ENCODE results near the gene SF3A2.

Gene SF3A2

GRCh38 chr19:2255112-2255845 is 18.7 kb downstream of the SF3A2 start:
- DNase-seq, result no peak

GRCh38 chr19:2255982-2256685 is 19.5 kb downstream of the SF3A2 start, which contains the start of gene JSRP1:
JSRP1 (minus strand) TSS chr19:2256417; CDS start chr19:2255314, 1,103 bp downstream.
- no peak for DNase-seq

GRCh38 chr19:2259336-2259735 is 22.7 kb downstream of the SF3A2 start:
- no peak for DNase-seq

GRCh38 chr19:2260341-2260805 is 23.7 kb downstream of the SF3A2 start:
- DNase-seq, result no peak

GRCh38 chr19:2261438-2262172 is 25.0 kb downstream of the SF3A2 start:
- peak; percentile 40 for DNase-seq

GRCh38 chr19:2266183-2266993 is 29.8 kb downstream of the SF3A2 start:
- no peak for DNase-seq

- DNase-seq, result no peak
Measured at GRCh38 chr19:2268480-2268830, 31.8 kb downstream of the SF3A2 start.

- no peak for DNase-seq
Measured at GRCh38 chr19:2268861-2269243, 32.2 kb downstream of the SF3A2 start.

GRCh38 chr19:2269244-2270156 is 32.9 kb downstream of the SF3A2 start:
- peak; percentile 97 for DNase-seq

GRCh38 chr19:2270157-2270422 is 33.5 kb downstream of the SF3A2 start:
- DNase-seq, result peak; percentile 33

GRCh38 chr19:2270423-2271233 is 34.0 kb downstream of the SF3A2 start:
- peak; percentile 66 for DNase-seq

- no peak for DNase-seq
Measured at GRCh38 chr19:2271234-2272103, 34.8 kb downstream of the SF3A2 start.

- peak; percentile 73 for DNase-seq
Measured at GRCh38 chr19:2273356-2274184, 36.9 kb downstream of the SF3A2 start.

GRCh38 chr19:2274185-2274711 is 37.6 kb downstream of the SF3A2 start:
- no peak for DNase-seq

GRCh38 chr19:2274931-2275535 is 38.4 kb downstream of the SF3A2 start:
- no peak for DNase-seq

- no peak for DNase-seq
Measured at GRCh38 chr19:2275588-2276428, 39.2 kb downstream of the SF3A2 start.

- no peak for DNase-seq
Measured at GRCh38 chr19:2276429-2276986, 39.9 kb downstream of the SF3A2 start.
